Islet precursor cell (in vitro differentiated cells): Measurements from ENCODE around the gene ERCC4.
A peak's percentile ranks its signal among the peaks of the same experiment; 100 is the strongest.

Source experiments
- DNase-seq: peaks from one replicate; pipeline ENCODE4 v3.0.0-alpha.2; 2018

Gene ERCC4

DNA sequence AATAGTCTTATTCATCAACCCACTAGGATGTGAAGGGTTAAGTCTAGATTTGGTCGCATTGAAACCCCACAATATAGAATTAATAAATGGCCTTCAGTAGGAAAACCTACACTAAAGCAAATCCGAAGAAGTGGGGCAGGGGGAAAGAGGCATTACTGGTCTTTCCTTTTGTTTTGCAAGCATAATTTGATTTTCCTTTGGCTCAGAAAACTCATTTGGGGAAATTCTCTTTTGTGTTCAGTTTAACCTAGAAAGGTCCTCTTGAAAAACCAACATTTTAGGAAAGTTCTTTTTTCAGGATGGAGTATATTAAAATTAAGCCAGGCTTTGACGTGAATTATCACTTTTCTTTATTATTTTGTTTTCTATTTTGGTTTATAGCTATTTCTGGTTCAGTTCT, 31.7 kb downstream of the ERCC4 start:
- DNase-seq: no peak

DNA sequence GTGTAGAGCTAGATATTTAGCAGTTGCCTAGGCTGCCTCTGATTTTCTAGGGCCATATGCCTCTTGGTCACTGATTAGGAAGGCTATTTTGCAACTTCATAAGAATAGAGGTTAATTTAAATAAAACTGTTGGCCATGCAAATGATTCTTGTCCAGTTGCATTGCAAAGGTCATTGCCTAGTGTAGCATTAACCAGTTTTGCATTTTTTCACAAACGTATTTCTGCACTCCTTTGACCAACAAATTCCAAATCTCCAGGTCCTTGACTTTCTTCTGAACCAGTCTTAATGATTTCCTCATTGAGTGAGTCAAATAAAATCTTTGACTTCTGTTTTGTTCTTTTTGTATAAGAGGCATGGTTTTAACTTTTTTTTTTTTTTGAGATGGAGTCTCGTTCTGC, 33.5 kb downstream of the ERCC4 start:
- no peak for DNase-seq

DNA sequence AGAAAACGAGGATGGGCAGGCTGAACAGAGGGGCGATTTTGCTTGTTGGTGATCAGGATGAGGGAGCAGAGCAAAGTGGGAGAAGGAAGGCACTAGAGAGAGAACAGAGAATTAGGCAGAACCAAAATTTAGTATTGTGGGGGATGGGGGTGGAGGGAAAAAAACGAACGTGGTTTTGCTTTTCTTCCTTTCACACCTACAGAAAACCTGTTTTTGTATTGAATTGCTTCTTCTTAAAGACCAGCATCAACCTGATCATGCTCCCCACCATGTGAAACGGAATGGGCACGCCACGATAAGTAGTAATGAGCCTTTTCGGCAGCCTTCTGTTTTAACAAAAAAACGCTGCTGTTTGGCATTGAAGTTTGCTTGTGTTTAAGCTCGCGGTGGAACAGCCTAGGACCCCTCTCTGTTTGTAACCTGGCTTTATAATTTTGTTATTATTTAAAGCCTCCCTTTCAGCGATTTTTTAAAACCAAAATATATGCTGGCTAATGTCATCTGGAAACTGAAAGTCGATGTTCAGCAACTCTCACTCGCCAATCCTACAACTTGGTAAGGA, 36.8 kb downstream of the ERCC4 start:
- no peak for DNase-seq

DNA sequence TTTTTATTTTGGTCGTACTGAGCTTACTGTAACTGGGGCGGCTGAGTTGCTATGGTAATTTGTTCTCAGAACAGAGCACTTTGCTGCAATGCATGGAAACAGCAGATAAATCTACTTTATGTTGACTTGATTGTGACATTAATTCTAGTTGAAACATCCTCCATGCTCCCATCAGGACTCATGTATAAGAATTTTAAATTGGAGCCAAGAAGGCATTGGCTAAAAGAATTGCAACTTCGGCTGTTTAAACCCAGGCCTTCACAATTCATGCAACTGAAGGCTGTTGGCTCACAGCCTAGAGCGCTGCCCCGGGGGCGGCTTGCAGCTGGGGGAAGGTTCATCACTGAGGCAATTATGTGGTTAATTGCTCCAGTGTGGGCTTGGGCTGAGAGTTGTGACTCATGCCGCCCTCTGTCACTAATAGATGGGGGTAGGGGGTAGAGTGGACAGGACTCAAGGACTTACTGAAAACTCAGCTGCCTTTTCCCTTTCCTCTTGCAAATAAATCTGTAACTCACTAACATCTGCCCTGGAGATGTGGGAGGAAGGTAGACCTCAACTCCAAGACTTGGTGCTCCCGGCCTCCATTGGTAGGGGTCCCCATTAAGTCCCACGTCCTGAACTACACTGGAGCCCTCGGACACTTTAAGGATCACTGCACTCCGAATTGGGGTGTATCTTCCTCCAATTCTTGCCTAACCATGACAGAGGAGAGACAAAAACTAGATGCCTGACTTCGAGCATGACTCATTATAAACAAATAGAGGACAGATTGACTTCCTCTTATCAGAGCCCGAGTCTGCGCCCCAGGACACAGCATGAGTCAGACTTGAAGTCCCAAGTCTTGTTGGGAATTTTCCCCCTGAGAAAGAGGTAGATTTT, 37.5 kb downstream of the ERCC4 start:
- DNase-seq: peak; percentile 95

DNA sequence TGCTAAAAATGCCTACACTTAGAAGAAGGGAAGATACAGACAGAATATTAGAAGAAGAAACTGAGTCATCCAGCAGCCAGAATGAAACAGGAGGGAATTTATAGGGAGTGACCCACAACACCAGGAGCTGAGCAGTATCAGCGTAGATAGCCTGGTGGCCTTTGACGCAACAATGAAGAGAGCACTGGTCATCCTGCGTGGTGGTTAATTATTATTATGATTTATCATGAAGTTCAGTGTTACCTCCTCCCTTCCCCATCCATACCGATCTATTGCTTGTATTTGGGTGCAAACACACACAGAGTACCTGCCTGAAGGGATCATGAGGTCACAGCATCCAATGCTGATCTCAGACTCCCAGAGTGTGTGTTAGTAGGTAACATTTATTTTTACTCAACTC, 38.5 kb downstream of the ERCC4 start:
- DNase-seq: no peak

DNA sequence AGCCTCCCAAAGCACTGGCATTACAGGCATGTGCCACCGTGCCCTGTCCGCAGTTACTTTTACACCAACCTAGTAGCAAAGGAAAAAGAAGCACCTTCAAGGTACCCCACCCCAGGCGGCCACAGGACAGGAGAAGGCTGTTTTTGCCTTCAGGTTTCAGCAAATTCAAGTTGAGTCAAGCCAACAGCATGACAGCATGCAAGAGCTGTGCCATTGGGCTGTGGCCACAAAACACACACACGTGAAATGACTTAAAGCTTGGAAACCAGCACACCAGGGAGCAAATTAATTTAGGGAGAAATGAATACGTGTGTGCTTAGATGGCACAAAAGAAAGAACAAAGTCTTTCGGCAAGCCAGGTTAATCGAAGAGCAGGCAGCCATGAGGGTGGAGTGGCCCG, 39.7 kb downstream of the ERCC4 start:
- DNase-seq: no peak

DNA sequence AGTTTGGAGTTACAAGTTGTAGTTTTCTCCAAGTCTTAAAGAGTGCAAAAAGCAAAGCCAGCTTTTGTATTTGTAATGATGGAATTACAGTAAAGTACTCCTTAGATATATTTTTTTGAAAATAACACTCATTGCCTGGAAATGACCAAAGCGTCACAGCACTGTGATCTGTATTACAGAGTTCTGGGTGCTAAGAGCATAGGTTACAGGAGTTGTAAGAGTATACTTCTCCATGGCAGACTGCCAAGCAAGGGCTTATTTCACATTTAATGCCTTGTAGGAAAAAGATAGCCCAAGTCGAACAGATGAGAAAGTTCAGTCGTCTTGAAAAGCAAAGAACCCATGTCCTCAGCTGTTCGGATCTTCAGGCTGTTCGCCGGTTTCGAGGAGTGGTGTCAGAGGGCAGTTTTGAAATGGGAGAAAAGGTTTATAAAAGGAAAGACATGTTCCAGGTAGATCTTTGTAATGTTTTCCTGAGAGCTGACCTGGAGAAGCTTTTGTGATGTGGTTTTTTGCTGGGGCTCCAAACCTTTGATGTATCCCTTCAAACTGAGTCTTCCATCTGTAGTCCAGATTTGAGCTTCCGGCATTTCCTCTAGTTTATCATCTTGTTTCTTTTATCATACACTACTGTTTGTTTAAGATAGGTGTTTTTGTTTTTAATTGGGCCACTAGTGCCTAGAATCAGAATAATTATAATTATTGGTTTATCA, 41.3 kb downstream of the ERCC4 start:
- no peak for DNase-seq

DNA sequence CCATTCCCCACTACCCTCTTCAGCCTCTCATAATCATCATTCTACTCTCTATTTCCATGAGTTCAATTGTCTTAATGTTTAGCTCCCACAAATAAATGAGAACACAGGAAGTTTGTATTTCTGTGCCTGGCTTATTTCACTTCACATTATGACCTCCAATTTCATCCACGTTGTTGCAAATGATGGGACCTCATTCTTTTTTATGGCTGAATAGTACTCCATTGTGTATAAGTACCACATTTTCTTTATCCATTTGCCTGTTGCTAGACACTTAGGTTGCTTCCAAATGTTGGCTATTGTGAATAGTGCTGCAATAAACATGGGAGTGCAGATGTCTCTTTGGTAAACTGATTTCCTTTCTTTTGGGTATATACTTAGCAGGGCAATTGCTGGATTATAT, 42.3 kb downstream of the ERCC4 start:
- no peak for DNase-seq

DNA sequence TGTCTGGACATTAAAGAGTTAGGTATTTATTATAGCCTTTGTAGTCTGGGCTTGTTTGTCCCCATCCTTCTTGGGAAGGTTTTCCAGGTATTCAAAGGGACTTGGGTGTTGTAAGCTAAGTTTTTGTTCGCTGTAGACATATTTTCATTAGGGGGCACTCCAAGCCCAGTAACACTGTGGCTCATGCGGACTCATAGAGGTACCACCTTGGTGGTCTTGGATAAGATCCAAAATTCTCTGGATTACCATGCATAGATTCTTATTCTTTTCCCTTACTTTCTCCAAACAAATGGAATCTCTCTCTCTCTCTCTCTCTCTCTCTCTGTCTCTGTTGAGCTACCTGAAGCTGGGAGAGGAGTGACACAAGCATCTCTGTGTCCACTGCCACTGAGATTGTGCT, 48.9 kb downstream of the ERCC4 start:
- no peak for DNase-seq

DNA sequence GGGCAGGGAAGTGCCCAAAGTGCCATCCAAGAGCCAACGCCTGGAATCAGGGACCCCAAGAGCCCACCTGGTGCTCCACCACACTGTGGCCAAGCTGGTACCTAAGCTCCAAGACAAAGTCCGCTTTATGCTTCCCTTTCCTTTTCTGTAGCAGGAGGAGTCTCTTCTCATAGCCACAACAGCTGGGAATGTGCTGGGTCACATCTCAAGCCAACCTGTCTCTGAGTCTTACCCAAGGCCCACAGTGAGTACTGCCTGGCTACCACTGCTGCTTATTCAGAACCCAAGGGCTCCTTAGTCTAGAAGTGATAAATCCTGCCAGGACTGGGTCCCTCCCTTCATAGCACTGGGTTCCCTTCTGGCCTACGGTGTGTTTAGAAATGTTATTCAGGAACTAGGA, 49.8 kb downstream of the ERCC4 start:
- no peak for DNase-seq

DNA sequence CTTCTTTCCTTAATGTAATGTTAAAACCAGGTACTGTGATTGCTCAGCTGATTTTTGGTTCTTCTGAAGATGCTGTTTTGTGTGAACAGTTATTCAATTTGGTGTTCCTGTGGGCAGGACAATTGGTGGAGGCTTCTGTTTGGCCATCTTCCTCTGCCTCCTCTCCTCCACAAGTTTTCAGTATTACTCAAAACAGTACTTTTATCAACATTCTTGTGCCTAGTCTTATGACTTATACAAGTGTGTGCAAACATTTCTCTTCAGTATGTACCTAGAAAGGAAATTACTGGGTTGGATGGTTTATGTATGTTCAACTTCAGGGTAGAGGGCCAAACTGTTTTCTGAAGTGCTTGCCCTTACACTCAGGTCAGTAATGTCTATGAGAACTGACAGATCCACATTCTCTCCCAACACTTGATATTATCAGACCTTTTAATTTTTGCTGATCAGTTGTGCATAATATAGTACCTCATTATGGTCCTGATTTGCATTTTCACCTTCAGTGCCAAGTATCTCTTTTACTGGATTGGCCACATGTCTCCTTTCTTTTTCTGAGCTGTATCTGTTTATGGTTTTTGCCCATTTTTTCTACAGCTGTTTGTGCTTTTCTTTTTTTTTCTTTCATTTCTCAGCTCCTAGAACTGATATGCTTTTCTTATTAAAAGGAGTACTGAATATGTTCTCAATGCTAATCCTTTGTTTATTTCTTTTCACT, 50.9 kb downstream of the ERCC4 start:
- no peak for DNase-seq

DNA sequence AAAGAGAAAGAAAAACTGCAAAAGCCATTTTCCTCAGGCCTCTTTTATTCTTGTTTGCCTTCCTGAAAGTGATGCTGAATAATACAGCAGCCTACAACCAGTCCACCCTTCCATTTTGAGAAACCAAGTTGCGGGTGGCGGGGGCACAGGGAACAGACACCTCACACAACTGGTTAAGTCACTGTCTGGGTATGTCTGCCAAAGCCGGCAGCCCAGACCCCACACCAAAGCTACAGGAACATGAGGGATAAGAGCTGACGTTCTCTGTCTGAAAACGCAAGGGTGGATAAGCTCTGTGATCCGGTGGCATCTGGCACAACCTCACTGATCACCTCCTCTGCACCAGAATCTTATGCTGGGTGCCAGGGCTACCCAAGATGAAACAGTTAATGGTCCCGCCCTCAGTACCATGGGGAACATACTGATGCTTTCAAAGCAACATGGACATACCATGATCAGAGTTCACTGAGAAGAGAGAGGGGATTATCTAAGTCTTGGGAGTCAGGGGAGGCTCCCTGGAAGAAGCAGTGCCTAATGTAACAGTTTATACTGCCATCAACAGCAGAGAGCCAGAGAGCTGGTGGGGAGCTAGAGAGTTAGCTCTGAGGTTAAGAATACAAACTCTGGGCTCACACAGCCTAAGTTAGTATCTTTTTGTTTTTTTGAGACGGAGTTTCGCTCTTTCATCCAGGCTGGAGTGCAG, 53.5 kb downstream of the ERCC4 start:
- DNase-seq: peak; percentile 63

DNA sequence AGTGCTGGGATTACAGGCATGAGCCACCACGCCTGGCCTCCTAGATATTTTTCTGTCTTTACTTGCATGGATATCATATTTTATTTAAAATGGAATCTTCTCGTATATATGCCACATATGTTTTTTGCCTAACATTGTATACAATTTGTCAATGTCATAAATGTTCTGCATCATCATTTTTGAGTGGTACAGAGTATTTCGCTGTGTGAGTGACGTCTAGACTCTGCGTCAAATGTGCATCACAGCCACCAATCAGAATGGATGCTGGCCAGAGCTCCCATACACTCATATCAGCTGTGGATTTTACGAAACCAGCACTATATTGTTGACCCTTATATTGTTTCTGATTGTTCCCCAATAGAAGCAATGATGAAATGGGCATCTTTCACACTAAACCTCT, 57.2 kb downstream of the ERCC4 start:
- DNase-seq: no peak

DNA sequence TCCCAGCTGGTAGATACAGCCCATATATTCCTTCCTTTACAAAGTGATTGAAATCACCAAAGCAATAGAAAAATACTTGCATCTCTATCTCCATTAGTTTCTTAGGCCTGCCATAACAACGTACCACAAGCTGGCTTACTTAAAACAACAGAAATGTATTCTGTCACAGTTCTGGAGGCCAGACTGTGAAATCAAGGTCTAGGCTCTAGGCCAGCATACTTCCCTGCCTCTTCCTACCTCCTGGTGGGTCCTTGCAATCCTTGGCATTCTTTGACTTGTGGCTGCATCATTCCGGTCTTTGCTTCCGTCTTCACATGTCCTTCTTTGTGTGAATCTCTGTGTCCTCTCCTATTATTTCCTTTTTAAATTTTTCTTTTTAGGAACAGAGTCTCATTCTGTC, 62.5 kb downstream of the ERCC4 start:
- DNase-seq: no peak

DNA sequence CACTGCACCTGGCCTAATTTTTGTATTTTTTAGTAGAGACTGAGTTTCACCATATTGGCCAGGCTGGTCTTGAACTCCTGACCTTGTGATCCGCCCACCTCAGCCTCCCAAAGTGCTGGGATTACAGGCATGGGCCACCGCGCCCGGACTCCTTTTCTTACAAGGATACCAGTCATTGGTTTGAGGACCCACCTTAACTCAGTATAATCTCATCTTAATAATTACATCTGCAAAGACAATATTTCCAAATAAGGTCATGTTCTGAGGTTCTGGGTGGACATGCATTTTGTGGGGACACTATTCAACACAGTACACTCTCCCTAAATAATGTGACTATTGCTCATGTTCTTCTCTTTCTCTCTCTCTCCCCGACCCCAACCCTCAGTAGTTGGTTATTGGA, 63.7 kb downstream of the ERCC4 start:
- DNase-seq: no peak

DNA sequence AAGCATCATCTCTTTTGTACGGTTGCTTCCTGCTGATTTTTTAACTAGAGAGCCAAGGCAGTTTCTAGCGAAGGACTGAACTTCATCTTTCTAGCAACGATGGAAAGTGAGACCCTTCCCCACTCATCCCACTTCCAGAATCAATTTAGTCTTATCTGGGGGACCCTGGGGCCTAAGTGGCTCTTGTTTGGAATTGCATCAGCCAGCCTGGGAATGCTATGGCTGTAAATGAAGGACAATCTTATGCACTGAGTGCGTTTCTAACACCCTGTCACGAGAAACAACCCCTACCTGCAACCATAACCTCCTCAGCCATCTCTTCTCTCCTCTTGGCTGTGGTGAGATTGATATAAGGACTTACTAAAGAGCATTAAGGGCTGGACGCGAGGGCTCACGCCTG, 64.8 kb downstream of the ERCC4 start:
- DNase-seq: no peak

DNA sequence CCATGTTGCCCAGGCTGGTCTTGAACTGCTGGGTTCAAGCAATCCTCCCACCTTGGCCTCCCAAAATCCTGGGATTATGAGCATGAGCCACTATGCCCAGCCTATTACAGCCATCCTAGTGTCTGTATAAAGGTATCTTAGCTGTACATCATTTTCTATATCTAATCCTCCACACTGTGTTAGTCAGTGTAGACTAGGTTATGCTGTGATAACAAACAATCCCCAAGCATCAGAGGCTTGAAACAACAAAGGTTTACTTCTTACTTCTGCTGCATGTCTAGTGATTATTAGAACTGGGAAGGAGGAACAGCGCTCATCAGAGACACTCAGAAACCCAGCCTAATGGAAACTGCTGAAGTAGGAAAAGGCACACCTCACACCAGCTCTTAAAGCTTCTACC, 68.1 kb downstream of the ERCC4 start:
- no peak for DNase-seq

DNA sequence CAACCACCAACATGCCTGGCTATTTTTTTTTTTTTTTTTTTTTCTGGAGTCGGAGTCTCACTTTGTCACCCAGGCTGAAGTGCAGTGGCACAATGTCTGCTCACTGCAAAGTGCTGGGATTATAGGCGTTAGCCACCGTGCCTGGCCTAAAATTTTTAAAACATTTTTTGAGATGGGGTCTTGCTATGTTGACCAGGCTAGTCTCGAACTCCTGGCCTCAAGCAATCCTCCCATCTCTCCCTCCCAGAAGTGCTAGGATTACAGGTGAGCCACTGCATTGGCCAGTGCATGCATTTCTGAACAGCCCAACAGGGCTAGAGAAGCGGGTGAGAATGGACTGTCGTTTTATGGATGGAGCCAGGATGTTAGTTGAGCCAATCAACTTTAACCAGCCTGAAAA, 72.4 kb downstream of the ERCC4 start:
- no peak for DNase-seq

DNA sequence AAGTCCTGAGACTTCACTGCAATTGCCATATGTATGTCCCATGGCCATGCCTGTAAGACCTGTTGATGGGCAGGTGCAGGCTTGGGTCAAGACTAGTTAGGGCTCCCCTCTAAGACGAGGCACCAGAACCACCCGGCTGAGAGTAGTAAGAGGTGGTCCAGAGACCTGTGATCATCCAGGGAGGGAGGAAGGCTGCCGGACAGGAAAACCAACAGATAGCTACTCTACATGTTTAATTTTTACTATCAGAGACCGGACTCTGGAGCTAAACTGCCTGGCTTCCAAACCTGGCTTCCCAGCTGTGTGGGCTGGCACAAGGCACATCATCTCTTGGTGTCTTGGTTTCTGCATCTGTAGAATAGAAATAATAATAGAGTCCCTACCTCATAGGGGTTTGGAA, 73.0 kb downstream of the ERCC4 start:
- no peak for DNase-seq

DNA sequence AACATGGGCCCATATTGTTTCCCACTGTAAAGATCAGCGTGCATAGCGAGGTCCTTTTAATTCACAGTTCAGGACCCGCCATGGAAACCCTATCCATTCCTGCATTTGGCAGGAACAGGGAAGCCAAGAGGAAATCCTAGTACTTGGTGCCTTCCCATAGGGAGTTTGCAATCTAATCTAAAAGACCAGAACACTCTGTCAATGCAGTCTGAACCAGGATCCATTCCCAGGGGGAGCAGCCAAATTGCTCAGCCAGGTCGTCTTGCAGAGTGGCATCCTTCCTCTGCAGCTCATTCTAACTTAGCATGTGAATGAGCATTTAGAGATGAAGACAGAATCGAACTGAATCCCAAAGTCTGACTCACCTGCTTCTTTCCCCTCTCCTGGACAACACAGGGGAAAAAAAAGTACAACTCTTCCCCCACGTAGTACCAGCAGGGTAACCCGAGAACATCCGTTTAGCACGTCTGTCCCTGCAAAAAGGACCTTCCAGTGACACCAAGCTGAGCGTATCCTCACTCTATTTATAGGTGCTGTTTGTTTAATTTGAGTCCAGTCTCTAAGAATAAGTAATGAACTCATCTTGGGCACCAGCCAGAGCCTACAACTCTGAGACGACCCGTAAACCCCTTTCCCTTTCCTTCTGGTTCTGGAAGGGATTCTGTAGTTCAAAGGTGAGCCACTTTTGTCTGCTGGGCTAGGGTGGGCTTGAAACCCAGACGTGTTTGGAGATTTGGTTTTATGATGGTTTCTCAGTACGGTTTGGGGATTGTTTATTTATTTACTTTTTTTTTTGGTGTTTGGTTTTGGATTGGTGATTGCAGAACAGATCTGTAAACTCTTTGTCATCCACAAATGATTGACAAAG, 74.5 kb downstream of the ERCC4 start:
- DNase-seq: no peak

DNA sequence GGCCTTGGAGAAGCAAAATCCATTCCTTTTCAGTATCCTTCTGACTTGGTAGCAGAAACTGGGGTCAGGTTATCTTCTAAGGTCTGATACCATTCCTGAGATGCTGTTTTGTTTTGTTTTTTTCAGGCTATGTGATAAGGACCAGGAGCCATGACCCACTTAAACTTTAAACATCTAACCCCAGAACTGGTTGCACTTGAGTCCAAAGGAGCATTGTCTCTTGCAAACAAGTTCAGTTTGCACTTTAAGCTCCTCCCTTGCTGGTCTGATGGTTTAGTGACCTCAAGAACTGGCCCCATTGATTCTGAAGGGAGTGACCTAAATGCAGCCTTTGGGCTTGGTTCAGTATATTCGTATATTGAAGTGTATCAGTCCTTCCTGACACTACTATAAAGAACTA, 75.2 kb downstream of the ERCC4 start:
- no peak for DNase-seq

DNA sequence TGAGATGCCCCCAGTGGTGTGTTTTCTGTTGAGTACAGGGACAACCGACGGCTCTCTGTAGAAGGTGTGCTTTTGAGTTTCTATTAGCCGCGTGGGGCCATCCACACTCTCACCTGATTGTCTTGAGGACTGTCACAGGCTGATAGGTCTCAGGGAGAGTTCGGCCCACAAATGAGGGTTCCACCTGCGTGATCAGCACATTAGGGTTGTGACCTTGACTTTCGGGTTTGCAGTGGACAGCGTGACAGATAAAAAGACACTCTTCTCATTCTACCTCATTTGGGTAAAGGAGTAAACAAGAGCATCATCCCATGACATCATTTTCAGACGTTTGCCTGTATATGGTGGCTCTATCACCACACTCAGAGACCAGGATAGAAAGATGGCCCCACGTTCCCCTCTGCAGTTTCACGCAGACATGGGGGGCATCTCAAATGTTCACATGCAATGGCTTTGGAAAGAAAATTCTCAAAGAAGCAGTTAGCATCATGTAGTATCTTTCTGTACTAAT, 76.9 kb downstream of the ERCC4 start:
- no peak for DNase-seq
